Endothelial cell of umbilical vein (primary cell): ENCODE data around the gene SCN7A. TPM values are rescaled to one million over a fixed set of nuclear protein-coding genes. Genes with fewer than 3 reads are reported as not detected.
A peak's percentile ranks its signal among the peaks of the same experiment; 100 is the strongest.

Experiments
- BruUV-seq: library from RNA; stranded (reverse); fragments of 400-500 nt; replicated peaks from 2 replicates; lab custom pipeline; 2021; lab: Mats Ljungman, UMichigan
- CTCF ChIA-PET: fragments of 300-600, 350-600 bp; sonication (Branson Sonifier 250); formaldehyde crosslinking; loops from one replicate; lab custom pipeline; 2021; ENCODE audit warnings: antibody characterized with exemption, inconsistent platforms; lab: Charles Lee
- POLR2A ChIA-PET: fragments of 300-600, 350-600 bp; sonication (Branson Sonifier 250); formaldehyde crosslinking; loops from one replicate; lab custom pipeline; 2021; ENCODE audit warnings: antibody characterized with exemption, inconsistent platforms; lab: Charles Lee
- DNase-seq: peaks from one replicate; pipeline ENCODE4 v3.0.0-alpha.2; 2011; ENCODE audit warnings: low read depth, low spot score
- FAIRE-seq: peaks from 2 replicates; lab custom pipeline; 2011; peaks lifted over from hg19 to GRCh38; lab: Jason Lieb, UNC
- H2AFZ ChIP-seq: 2 replicates; pipeline ENCODE4 v1.6.0; 2012; ENCODE audit warnings: low read depth, low read length, control low read depth, inconsistent platforms
- H3K27ac ChIP-seq: 2 replicates; pipeline ENCODE4 v1.5.1; 2011; ENCODE audit warnings: low read depth, mild to moderate bottlenecking, control low read depth, low read length, moderate library complexity; ENCODE audit not compliant: insufficient read depth
- H3K27me3 ChIP-seq, 2 experiments: 2 replicates each; pipeline versions ENCODE4 v1.6.0 to v1.6.1; 2011; ENCODE audit warnings: low read length in 2 of 2, mixed read lengths in 1 of 2; ENCODE audit not compliant: control insufficient read depth in 2 of 2, insufficient read depth in 2 of 2
- H3K36me3 ChIP-seq, 2 experiments: 2 replicates in 1 of 2; 3 replicates in 1 of 2; pipeline ENCODE4 v1.5.1; 2011; ENCODE audit warnings: low read length in 2 of 2, mild to moderate bottlenecking in 1 of 2, moderate library complexity in 1 of 2; ENCODE audit not compliant: control insufficient read depth in 2 of 2, insufficient read depth in 2 of 2; ENCODE audit errors: extremely low read depth in 1 of 2
- H3K4me1 ChIP-seq: 3 replicates; pipeline ENCODE4 v1.5.1; 2011; ENCODE audit warnings: mild to moderate bottlenecking, low read length; ENCODE audit not compliant: control insufficient read depth, insufficient read depth; ENCODE audit errors: extremely low read depth
- H3K4me2 ChIP-seq: 2 replicates; pipeline ENCODE4 v1.6.1; 2011; ENCODE audit warnings: low read length, control low read depth, mixed read lengths; ENCODE audit not compliant: insufficient read depth
- H3K4me3 ChIP-seq, 3 experiments: fragments of 200-600 bp in 1 of 3; sonication (generic), shearing (Covaris generic) in 1 of 3; replicated peaks in 1 of 3; 2 replicates each; pipeline ENCODE4 v1.5.1; 2011 to 2016; ENCODE audit warnings: control low read depth in 3 of 3, low read length in 3 of 3, mild to moderate bottlenecking in 2 of 3, inconsistent platforms in 1 of 3, low read depth in 1 of 3, moderate library complexity in 1 of 3; ENCODE audit not compliant: insufficient read depth in 1 of 3
- H3K79me2 ChIP-seq: 2 replicates; pipeline ENCODE4 v1.6.0; 2012; ENCODE audit warnings: low read length, inconsistent platforms; ENCODE audit not compliant: control insufficient read depth, insufficient read depth
- H3K9ac ChIP-seq: replicated peaks from 2 replicates; pipeline ENCODE3; 2011; ENCODE audit warnings: low read length, control low read depth; ENCODE audit not compliant: insufficient read depth; ENCODE audit errors: extremely low read depth
- H3K9me1 ChIP-seq: replicated peaks from 3 replicates; pipeline ENCODE4 v1.6.0; 2011; ENCODE audit warnings: mild to moderate bottlenecking, low read length; ENCODE audit not compliant: control insufficient read depth, insufficient read depth; ENCODE audit errors: extremely low read depth
- H3K9me3 ChIP-seq: replicated peaks from 2 replicates; pipeline ENCODE4 v1.5.1; 2012; ENCODE audit warnings: low read length, inconsistent platforms; ENCODE audit not compliant: control insufficient read depth, insufficient read depth
- H4K20me1 ChIP-seq: replicated peaks from 2 replicates; pipeline ENCODE3; 2011; ENCODE audit warnings: mild to moderate bottlenecking, low read length; ENCODE audit not compliant: control insufficient read depth, insufficient read depth; ENCODE audit errors: extremely low read depth
- EZH2 ChIP-seq: IDR thresholded peaks from 2 replicates; pipeline ENCODE4 v1.6.1; 2012; ENCODE audit warnings: borderline replicate concordance, low read depth, mild to moderate bottlenecking, moderate library complexity, low read length, inconsistent platforms; ENCODE audit not compliant: severe bottlenecking
- FOS ChIP-seq: IDR thresholded peaks from 2 replicates; pipeline ENCODE4 v1.6.1; 2011; ENCODE audit warnings: mild to moderate bottlenecking, low read length, moderate library complexity, borderline replicate concordance; ENCODE audit not compliant: insufficient read depth
- GATA2 ChIP-seq: IDR thresholded peaks from 2 replicates; pipeline ENCODE4 v1.7.0; 2011; ENCODE audit warnings: low read depth, mild to moderate bottlenecking, moderate library complexity, mixed read lengths, low read length; ENCODE audit not compliant: insufficient read length, insufficient read depth
- JUN ChIP-seq: IDR thresholded peaks from 2 replicates; pipeline ENCODE4 v1.6.1; 2011; ENCODE audit warnings: borderline replicate concordance, low read depth; ENCODE audit not compliant: insufficient read length, insufficient read depth
- MYC ChIP-seq: IDR thresholded peaks from one replicate; pipeline ENCODE4 v1.6.1; 2011; ENCODE audit warnings: mild to moderate bottlenecking, low read depth, low read length
- POLR2A ChIP-seq: IDR thresholded peaks from 2 replicates; pipeline ENCODE4 v1.6.1; 2012; ENCODE audit warnings: low read depth, mild to moderate bottlenecking, control low read depth, low read length
- POLR2AphosphoS5 ChIP-seq: IDR thresholded peaks from 2 replicates; pipeline ENCODE4 v1.6.1; 2012; ENCODE audit warnings: low read depth, mild to moderate bottlenecking, control low read depth, low read length, moderate library complexity; ENCODE audit not compliant: insufficient read depth
- dilution Hi-C: fragments of 300-500 bp; cut with MboI; formaldehyde crosslinking; loops from one replicate; pipeline ENCODE4 v1.15.0; 2019; ENCODE audit warnings: low sequenced_read_pairs; ENCODE audit not compliant: extremely low pct_ligation_motif_present
- intact Hi-C: fragments of 100-400 bp; cut with micrococcal nuclease; formaldehyde crosslinking; loops from one replicate; pipeline ENCODE4 v1.10.0; 2022
- polyA plus RNA-seq, 4 experiments: library from polyadenylated mRNA; depleted of rRNA in 3 of 4; stranded (reverse) in 3 of 4; unstranded in 1 of 4; fragments of >200 nt; gene quantifications; 2 replicates each; pipeline versions ENCODE4 v1.2.1 to v1.2.3, GENCODE V29; 2011 to 2012; ENCODE audit warnings: missing spikeins in 1 of 4
- total RNA-seq: library from RNA; stranded (reverse); gene quantifications from 2 replicates; pipeline ENCODE4 v1.2.3, GENCODE V29; 2021
- TF ChIP-seq, protein P1 (sequence below), 2 donors: IDR thresholded peaks; 1 replicate in 1 of 2; 2 replicates in 1 of 2; pipeline ENCODE4 v1.5.1; 2011; ENCODE audit warnings: low read length in 2 of 2, mild to moderate bottlenecking in 2 of 2, moderate library complexity in 2 of 2, control low read depth in 1 of 2, inconsistent platforms in 1 of 2, low read depth in 1 of 2; ENCODE audit not compliant: insufficient read depth in 1 of 2; ENCODE audit errors: extremely low read depth in 1 of 2
- TF ChIP-seq, protein P2 (sequence below): IDR thresholded peaks from 2 replicates; pipeline ENCODE4 v1.6.1; 2011; ENCODE audit not compliant: insufficient read depth, insufficient read length

Gene SCN7A
- total and polyA plus RNA-seq, 2 donors (not counting 3 experiments of a cell fraction or from before 2014, with no cell fraction given), result not detected

DNA sequence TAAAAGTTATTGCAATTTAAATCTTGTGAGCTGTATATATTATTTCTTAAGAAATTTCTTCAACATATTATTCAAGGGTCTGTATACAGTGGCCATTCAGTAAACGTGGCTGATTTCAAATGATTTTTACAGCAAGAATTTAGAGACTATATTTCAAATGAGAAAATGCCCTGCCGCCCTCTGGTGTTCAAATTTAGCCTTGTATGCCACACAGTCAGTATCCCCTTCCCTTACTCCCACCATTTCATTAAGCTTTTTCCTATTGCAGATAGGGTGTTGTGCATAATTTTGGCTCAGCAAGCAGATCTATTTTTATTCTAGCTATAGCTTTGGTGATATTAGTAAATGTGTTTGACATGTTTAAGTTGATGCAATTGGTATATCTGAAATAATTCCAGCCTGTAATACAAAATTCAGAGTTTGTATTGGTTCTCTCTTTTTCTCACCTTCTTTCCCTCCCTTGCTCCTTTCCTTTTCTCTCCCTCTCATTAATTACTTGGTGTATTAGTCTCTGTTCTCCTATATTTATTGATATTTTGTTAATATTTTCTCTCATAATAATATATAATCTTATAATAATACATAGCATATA lies 22.8 kb upstream of the SCN7A start:
- ChIA-PET CTCF (interaction anchor here (0.6 to 4.4 kb wide), 16 partner anchors 19 to 338 kb away, joined by 3 to 64 read pairs (median 4); partner anchors contain the start of gene SCN9A), POLR2A (no interaction called here)
- intact Hi-C loops (loop anchor here (1.0 to 2.0 kb wide), 3 partner anchors 98 to 338 kb away; no protein-coding TSS in a partner anchor), dilution Hi-C loops (no loop called here)
- no peak overlapping the region for H3K4me2 ChIP-seq
- H3K27me3 ChIP-seq, result no peaks in the 10 kb centered on the region
- no peak overlapping the region for H3K27ac ChIP-seq
- no peaks in the 10 kb centered on the region for H3K79me2 ChIP-seq
- TF ChIP-seq EZH2, result no peak
- TF ChIP-seq, protein P1, sequence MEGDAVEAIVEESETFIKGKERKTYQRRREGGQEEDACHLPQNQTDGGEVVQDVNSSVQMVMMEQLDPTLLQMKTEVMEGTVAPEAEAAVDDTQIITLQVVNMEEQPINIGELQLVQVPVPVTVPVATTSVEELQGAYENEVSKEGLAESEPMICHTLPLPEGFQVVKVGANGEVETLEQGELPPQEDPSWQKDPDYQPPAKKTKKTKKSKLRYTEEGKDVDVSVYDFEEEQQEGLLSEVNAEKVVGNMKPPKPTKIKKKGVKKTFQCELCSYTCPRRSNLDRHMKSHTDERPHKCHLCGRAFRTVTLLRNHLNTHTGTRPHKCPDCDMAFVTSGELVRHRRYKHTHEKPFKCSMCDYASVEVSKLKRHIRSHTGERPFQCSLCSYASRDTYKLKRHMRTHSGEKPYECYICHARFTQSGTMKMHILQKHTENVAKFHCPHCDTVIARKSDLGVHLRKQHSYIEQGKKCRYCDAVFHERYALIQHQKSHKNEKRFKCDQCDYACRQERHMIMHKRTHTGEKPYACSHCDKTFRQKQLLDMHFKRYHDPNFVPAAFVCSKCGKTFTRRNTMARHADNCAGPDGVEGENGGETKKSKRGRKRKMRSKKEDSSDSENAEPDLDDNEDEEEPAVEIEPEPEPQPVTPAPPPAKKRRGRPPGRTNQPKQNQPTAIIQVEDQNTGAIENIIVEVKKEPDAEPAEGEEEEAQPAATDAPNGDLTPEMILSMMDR (IDR thresholded peaks at IDR 0.05; ENCODE audit: extremely low read depth in 1 of 2, insufficient read depth in 1 of 2, low read depth in 1 of 2, low read length in 2 of 2), result peak; percentile 34 to 59
- H3K36me3 ChIP-seq, result no peaks in the 10 kb centered on the region
- H4K20me1 ChIP-seq, result no peaks in the 10 kb centered on the region
- H3K9ac ChIP-seq, result no peak overlapping the region
- no peak overlapping the region for H3K4me3 ChIP-seq
- H3K9me3 ChIP-seq, result no peaks in the 10 kb centered on the region
- no peaks in the 10 kb centered on the region for H3K4me1 ChIP-seq
- no peak overlapping the region for H2AFZ ChIP-seq
- no TSS peak for BruUV-seq
- DNase-seq (peak; percentile 61), FAIRE-seq (no peak)
- no peaks in the 10 kb centered on the region for H3K9me1 ChIP-seq

DNA sequence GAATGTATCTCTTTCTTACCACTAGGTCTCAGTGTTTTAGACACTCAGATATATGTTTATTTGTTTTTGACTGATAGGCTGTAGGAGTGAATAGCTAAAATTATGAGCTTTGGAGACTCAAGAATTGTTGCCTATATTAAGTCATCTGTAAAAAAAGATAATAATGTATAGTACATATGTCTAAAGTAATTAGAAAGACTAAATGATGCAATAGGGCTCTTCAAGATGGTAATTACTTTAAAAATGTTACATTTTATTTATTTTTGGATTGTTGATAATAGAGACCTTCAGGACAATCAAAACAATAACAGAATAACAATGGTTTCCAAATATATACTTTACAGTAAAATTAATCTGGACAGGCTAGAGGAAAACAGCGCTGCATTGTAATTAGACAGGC lies 19.9 kb upstream of the SCN7A start:
- POLR2A ChIA-PET, result no interaction called here
- Histone ChIP-seq H2AFZ (no peak overlapping the region), H3K36me3 (no peaks in the 10 kb centered on the region), H3K9me3 (no peaks in the 10 kb centered on the region), H3K9ac (no peak overlapping the region), H3K4me3 (no peak overlapping the region), H3K27me3 (no peaks in the 10 kb centered on the region), H3K27ac (no peak overlapping the region), H3K4me1 (no peaks in the 10 kb centered on the region), H4K20me1 (no peaks in the 10 kb centered on the region), H3K9me1 (no peaks in the 10 kb centered on the region), H3K79me2 (no peaks in the 10 kb centered on the region), H3K4me2 (no peak overlapping the region)
- FAIRE-seq (no peak), DNase-seq (no peak)
- no TSS peak for BruUV-seq
- TF ChIP-seq, protein P1 (IDR thresholded peaks at IDR 0.05; ENCODE audit: extremely low read depth in 1 of 2, insufficient read depth in 1 of 2, low read depth in 1 of 2, low read length in 2 of 2), result no peak
- TF ChIP-seq POLR2AphosphoS5, result no peak
- no peak for TF ChIP-seq MYC
- no peak for TF ChIP-seq GATA2
- no peak for TF ChIP-seq POLR2A
- TF ChIP-seq EZH2, result no peak
- TF ChIP-seq, protein P2, sequence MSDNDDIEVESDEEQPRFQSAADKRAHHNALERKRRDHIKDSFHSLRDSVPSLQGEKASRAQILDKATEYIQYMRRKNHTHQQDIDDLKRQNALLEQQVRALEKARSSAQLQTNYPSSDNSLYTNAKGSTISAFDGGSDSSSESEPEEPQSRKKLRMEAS, result no peak
- TF ChIP-seq FOS, result no peak
- no peak for TF ChIP-seq JUN
- dilution Hi-C loops, result no loop called here
- CTCF ChIA-PET, result interaction anchor here (4.4 kb wide), 1 partner anchor 153 kb away, joined by 31 read pairs; no protein-coding TSS in a partner anchor
- intact Hi-C loops, result no loop called here
